SHP77 (cell line): ENCODE data around the gene SLC35D2.
"Not testable (repeated sequence)": the region's sequence is repeated elsewhere in the genome, so short reads cannot be mapped to it uniquely, and the experiment has no call there.

Source experiments
- DNase-seq, 2 experiments: peaks; one replicate each; lab custom pipeline; 2025; lab: John Stamatoyannopoulos, UW

The SLC35D2 gene

DNA sequence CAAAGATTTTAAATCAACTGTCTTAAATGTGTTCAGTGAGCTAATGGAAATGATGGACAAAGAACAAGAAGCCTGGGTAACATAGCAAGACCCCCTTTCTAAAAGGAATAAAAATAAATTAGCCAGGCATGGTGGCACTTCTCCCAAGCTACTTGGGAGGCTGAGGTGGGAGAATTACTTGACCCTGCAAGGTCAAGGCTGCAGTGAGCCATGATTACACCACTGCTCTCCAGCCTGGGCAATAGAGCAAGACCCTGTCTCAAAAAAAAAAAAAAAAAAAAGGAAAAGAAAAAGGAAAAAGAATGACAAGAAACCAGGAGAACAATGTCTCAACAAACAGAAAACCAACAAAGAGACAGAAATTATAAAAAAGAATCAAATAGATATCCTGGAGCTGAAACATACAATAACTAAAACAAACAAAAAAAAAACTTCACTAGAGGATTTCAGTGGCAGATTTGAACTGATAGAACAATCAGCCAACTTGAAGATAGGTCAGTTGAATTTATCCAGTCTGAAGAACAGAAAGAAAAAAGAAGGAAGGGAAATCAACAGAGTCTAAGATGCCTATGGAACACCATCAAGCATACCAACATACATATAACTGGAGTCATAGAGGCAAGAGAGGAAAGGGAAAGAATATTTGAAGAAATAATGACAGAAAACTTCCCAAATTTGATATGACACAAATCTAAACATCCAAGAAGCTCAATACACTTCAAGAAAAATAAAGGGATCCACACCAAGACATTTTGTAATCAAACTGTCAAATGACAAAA, 16.8 kb upstream of the SLC35D2 start:
- DNase-seq, result no peak

DNA sequence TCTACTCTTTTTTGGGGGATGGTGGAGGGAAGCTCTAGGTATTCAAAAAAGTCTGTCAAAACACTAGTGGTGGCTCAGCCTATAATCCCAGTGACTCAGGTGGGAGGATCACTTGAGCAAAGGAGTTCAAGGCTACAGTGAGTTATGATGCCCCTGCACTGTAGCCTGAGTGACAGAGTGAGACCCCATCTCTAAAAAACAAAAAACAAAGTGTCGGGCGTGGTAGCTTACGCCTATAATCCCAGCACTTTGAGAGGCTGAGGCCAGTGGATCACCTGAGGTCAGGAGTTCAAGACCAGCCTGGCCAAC, 15.8 kb upstream of the SLC35D2 start:
- DNase-seq, result no peak

DNA sequence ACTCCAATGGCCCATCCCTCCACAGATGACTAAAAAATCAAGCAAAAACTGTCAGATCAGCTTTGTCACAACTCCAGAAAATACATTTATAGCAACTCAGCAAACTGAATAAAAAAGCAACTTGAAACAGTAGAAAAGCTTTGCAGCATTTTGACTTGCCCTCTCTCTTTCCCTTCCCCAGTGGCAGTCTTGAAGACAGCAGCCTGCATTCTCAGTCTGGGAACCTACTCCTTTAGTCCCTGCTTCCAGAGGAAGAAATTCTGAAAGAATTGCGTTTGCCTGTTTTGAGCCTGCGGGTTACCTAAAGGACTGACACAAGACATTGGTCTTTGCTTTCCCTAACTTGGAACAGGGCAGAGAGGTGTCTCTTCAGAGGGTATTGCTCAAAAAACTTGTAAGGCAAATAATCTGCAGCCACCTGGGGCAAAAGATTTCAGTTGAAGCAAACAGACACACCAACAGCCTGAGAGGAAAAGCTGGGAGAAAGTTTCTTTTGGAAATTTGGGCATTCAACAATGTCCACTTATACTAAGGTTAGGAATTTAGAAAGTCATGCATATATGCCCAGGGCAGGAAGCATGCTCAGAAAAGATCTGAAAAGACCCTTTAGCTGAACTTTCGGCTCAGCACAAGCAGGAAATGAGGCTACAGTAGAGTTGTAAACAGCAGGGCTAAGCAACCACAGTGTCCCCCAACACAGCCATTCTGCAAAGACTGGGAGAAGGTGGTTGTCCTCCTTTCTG, 15.2 kb upstream of the SLC35D2 start:
- DNase-seq, result no peak

DNA sequence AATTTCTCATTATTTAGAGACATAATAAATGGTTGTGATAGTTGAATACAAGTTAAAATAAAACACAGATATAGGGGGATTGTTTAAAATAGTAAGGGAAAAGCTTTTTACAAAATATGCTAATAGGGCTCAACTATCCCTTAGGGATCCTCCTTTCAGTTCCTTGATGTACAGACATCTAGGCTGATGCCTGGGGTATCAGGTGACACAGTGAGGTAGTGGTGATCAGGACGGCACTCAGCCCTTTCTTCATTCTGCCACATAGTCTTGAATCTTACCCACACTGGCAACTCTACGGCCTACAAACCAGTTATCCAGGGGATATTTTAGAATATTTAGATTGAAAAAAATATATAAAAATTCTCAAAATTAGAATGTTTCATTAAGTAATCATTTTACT, 12.5 kb upstream of the SLC35D2 start:
- no peak for DNase-seq

GRCh38 chr9:96394832-96395496, 11.5 kb upstream of the SLC35D2 start:
- no peak for DNase-seq

DNA sequence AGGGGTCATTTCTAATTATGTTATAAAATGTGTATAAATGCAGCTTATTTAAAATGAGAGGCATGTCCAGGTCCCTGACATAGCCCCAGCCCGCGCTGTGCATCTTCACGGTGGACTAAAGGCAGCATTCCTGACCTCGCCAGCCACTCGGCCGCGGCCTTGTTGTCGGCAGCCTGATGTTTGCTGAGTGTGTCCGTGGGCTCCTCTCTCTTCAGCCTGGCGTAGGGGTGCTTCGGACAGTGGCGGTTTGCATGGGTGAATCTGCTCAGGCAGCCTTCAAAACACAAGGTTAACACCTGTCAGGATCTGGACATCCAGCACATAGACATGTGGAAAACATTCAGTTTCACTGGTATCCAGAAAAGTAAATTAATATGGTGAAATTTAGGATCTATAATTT, 8.8 kb upstream of the SLC35D2 start:
- DNase-seq, result no peak

GRCh38 chr9:96391021-96391765, 7.7 kb upstream of the SLC35D2 start:
- no peak for DNase-seq

DNA sequence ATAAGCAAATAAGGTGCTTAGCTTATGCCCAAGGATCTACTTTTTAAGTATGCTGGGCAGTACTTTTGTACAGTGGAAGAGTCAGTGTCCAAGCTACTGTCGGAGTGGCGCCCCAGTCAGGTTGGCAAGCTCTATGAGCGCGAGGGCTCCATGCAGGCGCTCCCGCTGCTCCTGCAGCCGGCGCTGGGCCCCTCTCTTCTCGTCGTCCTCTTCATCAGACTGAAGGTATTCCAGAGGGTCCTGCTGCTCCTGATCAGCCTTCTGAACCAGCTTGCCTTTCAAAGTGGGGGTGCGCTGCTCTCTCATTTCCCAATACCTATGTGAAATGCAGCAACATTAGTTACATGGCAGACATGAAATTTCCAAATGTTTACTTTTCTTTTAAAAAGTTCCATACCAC, 4.6 kb upstream of the SLC35D2 start:
- no peak for DNase-seq

- DNase-seq, result no peak
Measured at GRCh38 chr9:96386157-96386556, 2.6 kb upstream of the SLC35D2 start.

GRCh38 chr9:96382839-96383164, 709 bp downstream of the SLC35D2 start:
- DNase-seq, result no peak

DNA sequence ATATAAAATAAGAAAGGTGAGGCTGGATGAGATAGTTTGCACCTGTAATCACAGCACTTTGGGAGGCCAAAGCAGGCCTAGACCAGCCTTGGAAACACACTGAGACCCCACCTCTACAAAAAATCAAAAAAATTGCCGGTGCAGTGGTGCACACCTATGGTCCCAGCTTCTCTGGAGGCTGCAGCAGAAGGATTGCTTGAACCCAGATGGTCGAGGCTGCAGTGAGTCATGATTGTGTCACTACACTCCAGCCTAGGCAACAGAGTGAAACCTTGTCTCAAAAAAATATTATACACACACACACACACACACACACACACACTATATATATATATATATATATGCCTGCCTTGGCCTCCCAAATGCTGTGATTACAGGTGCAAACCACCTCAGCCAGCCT, 1.3 kb downstream of the SLC35D2 start:
- no peak for DNase-seq

GRCh38 chr9:96381696-96382095, 1.8 kb downstream of the SLC35D2 start:
- no peak for DNase-seq

- no peak for DNase-seq
Measured at GRCh38 chr9:96381125-96381524, 2.4 kb downstream of the SLC35D2 start.

GRCh38 chr9:96379461-96379860, 4.0 kb downstream of the SLC35D2 start:
- DNase-seq, result no peak

DNA sequence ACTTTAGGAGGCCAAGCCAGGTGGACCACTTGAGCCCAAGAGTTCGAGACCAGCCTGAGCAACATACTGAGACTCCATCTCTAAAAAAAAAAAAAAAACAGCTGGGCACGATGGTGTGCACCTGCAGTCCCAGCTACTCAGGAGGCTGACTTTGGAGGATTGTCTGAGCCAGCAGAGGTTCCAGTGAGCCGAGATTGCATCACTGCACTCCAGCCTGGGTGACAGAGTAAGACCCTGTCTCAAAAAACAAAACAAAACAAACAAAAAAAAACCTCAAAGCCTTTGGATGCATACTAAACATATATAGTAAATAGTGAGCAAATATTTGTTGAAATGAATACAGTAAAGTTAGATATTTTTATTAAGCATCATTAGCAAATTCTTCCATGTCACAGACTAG, 5.3 kb downstream of the SLC35D2 start:
- no peak for DNase-seq

GRCh38 chr9:96376891-96377874, 6.3 kb downstream of the SLC35D2 start:
- DNase-seq, result no peak

- not testable (repeated sequence) for DNase-seq
Measured at GRCh38 chr9:96375507-96375906, 8.0 kb downstream of the SLC35D2 start.

GRCh38 chr9:96367943-96368342, 15.6 kb downstream of the SLC35D2 start:
- DNase-seq, result no peak

- DNase-seq, result no peak
Measured at GRCh38 chr9:96363175-96363967, 20.1 kb downstream of the SLC35D2 start.

DNA sequence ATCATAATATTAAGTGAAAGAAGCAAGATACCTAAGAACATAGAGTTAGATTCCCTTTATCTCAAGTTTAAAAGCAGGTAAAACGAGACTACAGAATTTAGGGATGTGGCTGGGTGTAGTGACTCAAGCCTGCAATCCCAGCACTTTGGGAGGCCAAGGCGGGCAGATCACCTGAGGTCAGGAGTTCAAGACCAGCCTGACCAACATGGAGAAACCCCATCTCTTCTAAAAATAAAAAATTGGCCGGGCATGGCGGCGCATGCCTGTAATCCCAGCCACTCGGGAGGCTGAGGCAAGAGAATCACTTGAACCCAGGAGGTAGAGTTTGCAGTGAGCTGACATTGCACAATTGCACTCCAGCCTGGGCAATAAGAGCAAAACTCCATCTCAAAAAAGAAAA, 21.4 kb downstream of the SLC35D2 start:
- DNase-seq, result not testable (repeated sequence)

DNA sequence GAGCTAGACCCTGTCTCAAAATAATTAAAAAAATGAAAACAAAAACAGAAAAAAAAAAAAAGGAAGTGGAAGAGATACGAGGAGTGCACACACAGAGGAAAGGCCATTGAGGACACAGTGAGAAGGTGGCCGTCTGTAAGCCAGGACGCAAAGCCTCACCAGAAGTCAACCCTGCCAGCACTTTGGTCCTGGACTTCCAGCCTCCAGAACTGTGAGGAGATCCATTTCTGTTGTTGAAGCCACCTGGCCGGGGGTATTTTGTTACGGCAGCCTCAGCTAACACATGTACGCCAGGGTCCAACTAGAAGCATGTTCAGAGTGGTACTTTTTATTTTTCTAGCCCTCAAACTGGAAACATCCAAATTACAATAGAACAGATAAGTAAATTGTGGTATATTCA, 21.8 kb downstream of the SLC35D2 start:
- no peak for DNase-seq
